ENCODE data around the gene MSI2. TPM values are rescaled to one million over a fixed set of nuclear protein-coding genes. Genes with fewer than 3 reads are reported as not detected.
A peak's percentile ranks its signal among the peaks of the same experiment; 100 is the strongest.

MSI2 gene
- total RNA-seq, 2 donors from 2014 or later, result 88.3 to 114 TPM

DNA sequence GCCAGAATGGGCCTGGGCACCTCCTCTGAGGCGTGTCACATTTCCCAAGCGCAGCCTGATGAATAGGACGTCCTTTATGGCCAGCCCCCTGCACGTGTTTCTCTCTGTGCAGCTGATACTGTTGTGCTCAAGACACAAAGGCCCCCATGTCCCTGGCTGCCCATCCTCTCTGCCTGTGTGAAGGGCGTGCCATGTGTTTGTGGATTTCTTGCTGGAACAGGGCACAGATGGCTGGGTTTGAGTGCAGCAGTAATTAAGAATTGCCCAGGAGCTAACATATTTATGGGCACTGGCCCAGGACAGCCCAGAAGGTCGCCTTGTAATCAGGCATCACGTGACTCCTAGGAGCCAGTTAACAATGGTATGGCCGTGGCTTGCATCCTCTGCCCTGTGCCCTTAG is 307.6 kb downstream of the MSI2 start:
- WGBS, 2 experiments (ENCODE audit: insufficient coverage in 1 of 2, insufficient read length in 1 of 2), result 91 to 100% methylated on average over 4 to 8 of the region's 8 CpGs
- no peak overlapping the region for H3K4me3 ChIP-seq (ENCODE audit: low read length)
- Mint-ChIP-seq H3K27me3 (ENCODE audit: insufficient read depth) (no peaks in the 10 kb centered on the region), H3K9me3 (no peaks in the 10 kb centered on the region), H3K27ac (no peak overlapping the region), H3K4me3 (no peak overlapping the region), H3K4me1 (peaks cover 63% of the 10 kb centered on the region), H3K36me3 (ENCODE audit: low read depth) (peaks cover 1% of the 10 kb centered on the region)
- H3K27me3 ChIP-seq (ENCODE audit: control insufficient read depth, insufficient read depth, low read length, poor library complexity, severe bottlenecking), result no peaks in the 10 kb centered on the region
- peak overlapping the region; percentile 82 for H3K27ac ChIP-seq (ENCODE audit: low read depth, low read length)
- no peak overlapping the region for H3K9ac ChIP-seq (ENCODE audit: extremely low read depth, low read length, poor library complexity, severe bottlenecking)
- TF ChIP-seq, protein P1, sequence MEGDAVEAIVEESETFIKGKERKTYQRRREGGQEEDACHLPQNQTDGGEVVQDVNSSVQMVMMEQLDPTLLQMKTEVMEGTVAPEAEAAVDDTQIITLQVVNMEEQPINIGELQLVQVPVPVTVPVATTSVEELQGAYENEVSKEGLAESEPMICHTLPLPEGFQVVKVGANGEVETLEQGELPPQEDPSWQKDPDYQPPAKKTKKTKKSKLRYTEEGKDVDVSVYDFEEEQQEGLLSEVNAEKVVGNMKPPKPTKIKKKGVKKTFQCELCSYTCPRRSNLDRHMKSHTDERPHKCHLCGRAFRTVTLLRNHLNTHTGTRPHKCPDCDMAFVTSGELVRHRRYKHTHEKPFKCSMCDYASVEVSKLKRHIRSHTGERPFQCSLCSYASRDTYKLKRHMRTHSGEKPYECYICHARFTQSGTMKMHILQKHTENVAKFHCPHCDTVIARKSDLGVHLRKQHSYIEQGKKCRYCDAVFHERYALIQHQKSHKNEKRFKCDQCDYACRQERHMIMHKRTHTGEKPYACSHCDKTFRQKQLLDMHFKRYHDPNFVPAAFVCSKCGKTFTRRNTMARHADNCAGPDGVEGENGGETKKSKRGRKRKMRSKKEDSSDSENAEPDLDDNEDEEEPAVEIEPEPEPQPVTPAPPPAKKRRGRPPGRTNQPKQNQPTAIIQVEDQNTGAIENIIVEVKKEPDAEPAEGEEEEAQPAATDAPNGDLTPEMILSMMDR (conservative IDR thresholded peaks at IDR 0.05), result no peak
- DNase-seq, result no peak
- H3K36me3 ChIP-seq (ENCODE audit: control insufficient read depth, insufficient read depth, low read length), result no peaks in the 10 kb centered on the region
- H3K9me3 ChIP-seq (ENCODE audit: control insufficient read depth, low read length), result no peaks in the 10 kb centered on the region
- H3K4me1 ChIP-seq (ENCODE audit: control insufficient read depth, insufficient read depth, low read length), result peaks cover 21% of the 10 kb centered on the region

DNA sequence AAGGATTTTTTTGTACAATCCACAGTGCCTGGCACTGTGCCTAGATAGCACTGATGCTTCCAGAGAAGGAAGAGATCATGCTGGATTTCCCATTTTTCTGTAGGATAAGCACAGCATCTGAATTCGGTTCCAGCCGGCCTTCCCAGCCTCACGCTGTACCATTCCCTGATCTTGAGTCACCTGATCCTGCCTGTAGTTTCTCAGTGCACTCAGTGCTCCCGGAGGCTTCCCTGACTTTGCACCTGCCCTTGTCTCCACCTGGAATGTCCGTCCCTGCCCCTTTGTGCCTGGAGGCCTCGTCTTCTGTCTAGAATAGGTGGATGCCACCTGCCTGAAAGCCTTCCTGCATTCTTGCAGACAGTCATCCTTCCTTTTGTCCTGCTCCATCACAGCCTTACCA is 308.9 kb downstream of the MSI2 start:
- no peaks in the 10 kb centered on the region for H3K9me3 ChIP-seq (ENCODE audit: control insufficient read depth, low read length)
- Mint-ChIP-seq H3K4me3 (no peak overlapping the region), H3K36me3 (ENCODE audit: low read depth) (no peaks in the 10 kb centered on the region), H3K27me3 (ENCODE audit: insufficient read depth) (no peaks in the 10 kb centered on the region), H3K9me3 (no peaks in the 10 kb centered on the region), H3K4me1 (peaks cover 70% of the 10 kb centered on the region), H3K27ac (no peak overlapping the region)
- DNase-seq, result no peak
- H3K36me3 ChIP-seq (ENCODE audit: control insufficient read depth, insufficient read depth, low read length), result no peaks in the 10 kb centered on the region
- no peak overlapping the region for H3K27ac ChIP-seq (ENCODE audit: low read depth, low read length)
- no peak overlapping the region for H3K9ac ChIP-seq (ENCODE audit: extremely low read depth, low read length, poor library complexity, severe bottlenecking)
- 92 to 98% methylated on average over 6 of the region's 6 CpGs for WGBS, 2 experiments (ENCODE audit: insufficient coverage in 1 of 2, insufficient read length in 1 of 2)
- no peaks in the 10 kb centered on the region for H3K27me3 ChIP-seq (ENCODE audit: control insufficient read depth, insufficient read depth, low read length, poor library complexity, severe bottlenecking)
- TF ChIP-seq, protein P1 (conservative IDR thresholded peaks at IDR 0.05), result no peak
- peaks cover 22% of the 10 kb centered on the region for H3K4me1 ChIP-seq (ENCODE audit: control insufficient read depth, insufficient read depth, low read length)
- no peak overlapping the region for H3K4me3 ChIP-seq (ENCODE audit: low read length)

DNA sequence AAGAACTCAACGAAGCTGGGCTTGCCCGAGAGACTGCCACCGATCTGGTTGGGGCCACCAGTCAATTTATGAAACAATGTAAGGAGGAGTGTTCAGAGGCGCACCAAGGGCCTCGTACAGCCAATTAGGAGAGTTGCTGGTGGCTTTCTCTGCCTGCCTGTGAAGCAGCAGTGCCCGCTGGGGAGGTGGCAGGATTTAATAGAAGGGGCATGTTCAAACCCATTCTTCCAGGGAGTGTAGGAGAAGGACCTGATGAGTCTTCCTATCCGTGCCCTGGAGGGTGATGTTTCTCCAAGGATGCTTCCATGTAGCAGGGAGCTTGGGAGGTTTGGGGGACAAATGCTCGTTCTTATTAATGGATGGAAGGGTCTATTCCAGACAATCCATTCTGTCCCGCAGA is 310.4 kb downstream of the MSI2 start:
- Mint-ChIP-seq H3K4me1 (peaks cover 71% of the 10 kb centered on the region), H3K27me3 (ENCODE audit: insufficient read depth) (no peaks in the 10 kb centered on the region), H3K9me3 (no peaks in the 10 kb centered on the region), H3K36me3 (ENCODE audit: low read depth) (no peaks in the 10 kb centered on the region), H3K27ac (no peak overlapping the region), H3K4me3 (no peak overlapping the region)
- no peak overlapping the region for H3K27ac ChIP-seq (ENCODE audit: low read depth, low read length)
- no peaks in the 10 kb centered on the region for H3K27me3 ChIP-seq (ENCODE audit: control insufficient read depth, insufficient read depth, low read length, poor library complexity, severe bottlenecking)
- no peak for DNase-seq
- 91 to 96% methylated on average over 7 to 9 of the region's 9 CpGs for WGBS, 2 experiments (ENCODE audit: insufficient coverage in 1 of 2, insufficient read length in 1 of 2)
- TF ChIP-seq, protein P1 (conservative IDR thresholded peaks at IDR 0.05), result no peak
- H3K4me3 ChIP-seq (ENCODE audit: low read length), result no peak overlapping the region
- no peaks in the 10 kb centered on the region for H3K9me3 ChIP-seq (ENCODE audit: control insufficient read depth, low read length)
- H3K4me1 ChIP-seq (ENCODE audit: control insufficient read depth, insufficient read depth, low read length), result peaks cover 15% of the 10 kb centered on the region
- no peak overlapping the region for H3K9ac ChIP-seq (ENCODE audit: extremely low read depth, low read length, poor library complexity, severe bottlenecking)
- no peaks in the 10 kb centered on the region for H3K36me3 ChIP-seq (ENCODE audit: control insufficient read depth, insufficient read depth, low read length)

All from endodermal cell (in vitro differentiated cells).